ENCODE data around the gene AOC2.
"Not testable (repeated sequence)": the region's sequence is repeated elsewhere in the genome, so short reads cannot be mapped to it uniquely, and the experiment has no call there.

The AOC2 gene

GRCh38 chr17:42879596-42879985, 35.2 kb downstream of the AOC2 start:
- no peak overlapping the region for H3K27ac ChIP-seq (ENCODE audit: low read depth, low read length)
- no peak overlapping the region for H3K9ac ChIP-seq (ENCODE audit: low read depth in 1 of 2, low read length in 2 of 2)
- H3K9me3 ChIP-seq (ENCODE audit: control insufficient read depth in 1 of 2, low read length in 2 of 2), result no peaks in the 10 kb centered on the region
- peaks cover 0 to 6% of the 10 kb centered on the region in 2 donors for H3K27me3 ChIP-seq (ENCODE audit: control insufficient read depth in 1 of 2, insufficient read depth in 2 of 2, low read length in 2 of 2)
- H3K4me3 ChIP-seq (ENCODE audit: low read depth in 1 of 2, low read length in 2 of 2), result no peak overlapping the region
- H3K4me1 ChIP-seq (ENCODE audit: control insufficient read depth in 1 of 2, insufficient read depth in 2 of 2, low read length in 2 of 2), result peaks cover 0 to 4% of the 10 kb centered on the region in 2 donors
- H3K36me3 ChIP-seq (ENCODE audit: control insufficient read depth in 1 of 2, insufficient read depth in 2 of 2, low read length in 2 of 2), result no peaks in the 10 kb centered on the region

GRCh38 chr17:42880776-42881310, 36.5 kb downstream of the AOC2 start:
- H3K9ac ChIP-seq (ENCODE audit: low read depth in 1 of 2, low read length in 2 of 2), result no peak overlapping the region
- no peak overlapping the region for H3K27ac ChIP-seq (ENCODE audit: low read depth, low read length)
- H3K4me3 ChIP-seq (ENCODE audit: low read depth in 1 of 2, low read length in 2 of 2), result no peak overlapping the region
- H3K4me1 ChIP-seq (ENCODE audit: control insufficient read depth in 1 of 2, insufficient read depth in 2 of 2, low read length in 2 of 2), result peaks cover 0 to 4% of the 10 kb centered on the region in 2 donors
- H3K36me3 ChIP-seq (ENCODE audit: control insufficient read depth in 1 of 2, insufficient read depth in 2 of 2, low read length in 2 of 2), result no peaks in the 10 kb centered on the region
- H3K27me3 ChIP-seq (ENCODE audit: control insufficient read depth in 1 of 2, insufficient read depth in 2 of 2, low read length in 2 of 2), result peaks cover 0 to 6% of the 10 kb centered on the region in 2 donors
- H3K9me3 ChIP-seq (ENCODE audit: control insufficient read depth in 1 of 2, low read length in 2 of 2), result no peaks in the 10 kb centered on the region

GRCh38 chr17:42881706-42882105, 37.3 kb downstream of the AOC2 start:
- H3K36me3 ChIP-seq (ENCODE audit: control insufficient read depth in 1 of 2, insufficient read depth in 2 of 2, low read length in 2 of 2), result not testable (repeated sequence)

GRCh38 chr17:42882166-42882565, 37.8 kb downstream of the AOC2 start:
- H3K27me3 ChIP-seq (ENCODE audit: control insufficient read depth in 1 of 2, insufficient read depth in 2 of 2, low read length in 2 of 2), result peaks cover 0 to 6% of the 10 kb centered on the region in 2 donors
- no peaks in the 10 kb centered on the region for H3K9me3 ChIP-seq (ENCODE audit: control insufficient read depth in 1 of 2, low read length in 2 of 2)
- no peak overlapping the region for H3K9ac ChIP-seq (ENCODE audit: low read depth in 1 of 2, low read length in 2 of 2)
- no peak overlapping the region for H3K4me3 ChIP-seq (ENCODE audit: low read depth in 1 of 2, low read length in 2 of 2)
- no peaks in the 10 kb centered on the region for H3K36me3 ChIP-seq (ENCODE audit: control insufficient read depth in 1 of 2, insufficient read depth in 2 of 2, low read length in 2 of 2)
- H3K4me1 ChIP-seq (ENCODE audit: control insufficient read depth in 1 of 2, insufficient read depth in 2 of 2, low read length in 2 of 2), result peaks cover 11 to 14% of the 10 kb centered on the region in 2 donors
- no peak overlapping the region for H3K27ac ChIP-seq (ENCODE audit: low read depth, low read length)

More at GRCh38 chr17:42881706-42882105, 37.3 kb downstream of the AOC2 start:
- H3K4me3 ChIP-seq (ENCODE audit: low read depth in 1 of 2, low read length in 2 of 2); H3K9ac ChIP-seq (ENCODE audit: low read depth in 1 of 2, low read length in 2 of 2); H3K9me3 ChIP-seq (ENCODE audit: control insufficient read depth in 1 of 2, low read length in 2 of 2); H3K27me3 ChIP-seq (ENCODE audit: control insufficient read depth in 1 of 2, insufficient read depth in 2 of 2, low read length in 2 of 2); H3K27ac ChIP-seq (ENCODE audit: low read depth, low read length): not testable (repeated sequence)
- peaks cover 7 to 11% of the 10 kb centered on the region in 2 donors for H3K4me1 ChIP-seq (ENCODE audit: control insufficient read depth in 1 of 2, insufficient read depth in 2 of 2, low read length in 2 of 2)

GRCh38 chr17:42883802-42884558, 39.6 kb downstream of the AOC2 start:
- Histone ChIP-seq H3K36me3 (ENCODE audit: control insufficient read depth in 1 of 2, insufficient read depth in 2 of 2, low read length in 2 of 2) (no peaks in the 10 kb centered on the region), H3K9me3 (ENCODE audit: control insufficient read depth in 1 of 2, low read length in 2 of 2) (no peaks in the 10 kb centered on the region), H3K4me1 (ENCODE audit: control insufficient read depth in 1 of 2, insufficient read depth in 2 of 2, low read length in 2 of 2) (peaks cover 10 to 11% of the 10 kb centered on the region in 2 donors), H3K4me3 (ENCODE audit: low read depth in 1 of 2, low read length in 2 of 2) (no peak overlapping the region), H3K27me3 (ENCODE audit: control insufficient read depth in 1 of 2, insufficient read depth in 2 of 2, low read length in 2 of 2) (peaks cover 0 to 3% of the 10 kb centered on the region in 2 donors), H3K27ac (ENCODE audit: low read depth, low read length) (no peak overlapping the region), H3K9ac (ENCODE audit: low read depth in 1 of 2, low read length in 2 of 2) (no peak overlapping the region)

- not testable (repeated sequence) for H3K4me3 ChIP-seq (ENCODE audit: low read depth in 1 of 2, low read length in 2 of 2); H3K27me3 ChIP-seq (ENCODE audit: control insufficient read depth in 1 of 2, insufficient read depth in 2 of 2, low read length in 2 of 2); H3K27ac ChIP-seq (ENCODE audit: low read depth, low read length)
Measured at GRCh38 chr17:42885806-42886205, 41.4 kb downstream of the AOC2 start.

GRCh38 chr17:42886283-42887176, 42.1 kb downstream of the AOC2 start:
- Histone ChIP-seq H3K4me3 (ENCODE audit: low read depth in 1 of 2, low read length in 2 of 2) (no peak overlapping the region), H3K27me3 (ENCODE audit: control insufficient read depth in 1 of 2, insufficient read depth in 2 of 2, low read length in 2 of 2) (no peaks in the 10 kb centered on the region), H3K9me3 (ENCODE audit: control insufficient read depth in 1 of 2, low read length in 2 of 2) (no peaks in the 10 kb centered on the region), H3K36me3 (ENCODE audit: control insufficient read depth in 1 of 2, insufficient read depth in 2 of 2, low read length in 2 of 2) (no peaks in the 10 kb centered on the region), H3K27ac (ENCODE audit: low read depth, low read length) (no peak overlapping the region), H3K4me1 (ENCODE audit: control insufficient read depth in 1 of 2, insufficient read depth in 2 of 2, low read length in 2 of 2) (peaks cover 10 to 11% of the 10 kb centered on the region in 2 donors), H3K9ac (ENCODE audit: low read depth in 1 of 2, low read length in 2 of 2) (no peak overlapping the region)

More at GRCh38 chr17:42885806-42886205, 41.4 kb downstream of the AOC2 start:
- H3K36me3 ChIP-seq (ENCODE audit: control insufficient read depth in 1 of 2, insufficient read depth in 2 of 2, low read length in 2 of 2); H3K9ac ChIP-seq (ENCODE audit: low read depth in 1 of 2, low read length in 2 of 2); H3K9me3 ChIP-seq (ENCODE audit: control insufficient read depth in 1 of 2, low read length in 2 of 2): not testable (repeated sequence)
- peaks cover 10 to 11% of the 10 kb centered on the region in 2 donors for H3K4me1 ChIP-seq (ENCODE audit: control insufficient read depth in 1 of 2, insufficient read depth in 2 of 2, low read length in 2 of 2)

- H3K27ac ChIP-seq (ENCODE audit: low read depth, low read length), result no peak overlapping the region
- H3K27me3 ChIP-seq (ENCODE audit: control insufficient read depth in 1 of 2, insufficient read depth in 2 of 2, low read length in 2 of 2), result no peaks in the 10 kb centered on the region
- peaks cover 28 to 31% of the 10 kb centered on the region in 2 donors for H3K4me1 ChIP-seq (ENCODE audit: control insufficient read depth in 1 of 2, insufficient read depth in 2 of 2, low read length in 2 of 2)
- H3K4me3 ChIP-seq (ENCODE audit: low read depth in 1 of 2, low read length in 2 of 2), result no peak overlapping the region
- no peaks in the 10 kb centered on the region for H3K9me3 ChIP-seq (ENCODE audit: control insufficient read depth in 1 of 2, low read length in 2 of 2)
- no peaks in the 10 kb centered on the region for H3K36me3 ChIP-seq (ENCODE audit: control insufficient read depth in 1 of 2, insufficient read depth in 2 of 2, low read length in 2 of 2)
- H3K9ac ChIP-seq (ENCODE audit: low read depth in 1 of 2, low read length in 2 of 2), result no peak overlapping the region
Measured at GRCh38 chr17:42889809-42890208, 45.4 kb downstream of the AOC2 start.

- no peaks in the 10 kb centered on the region for H3K27me3 ChIP-seq (ENCODE audit: control insufficient read depth in 1 of 2, insufficient read depth in 2 of 2, low read length in 2 of 2)
- H3K9ac ChIP-seq (ENCODE audit: low read depth in 1 of 2, low read length in 2 of 2), result no peak overlapping the region
- no peaks in the 10 kb centered on the region for H3K36me3 ChIP-seq (ENCODE audit: control insufficient read depth in 1 of 2, insufficient read depth in 2 of 2, low read length in 2 of 2)
- H3K4me1 ChIP-seq (ENCODE audit: control insufficient read depth in 1 of 2, insufficient read depth in 2 of 2, low read length in 2 of 2), result peaks cover 28 to 30% of the 10 kb centered on the region in 2 donors
- no peak overlapping the region for H3K4me3 ChIP-seq (ENCODE audit: low read depth in 1 of 2, low read length in 2 of 2)
- no peak overlapping the region for H3K27ac ChIP-seq (ENCODE audit: low read depth, low read length)
- H3K9me3 ChIP-seq (ENCODE audit: control insufficient read depth in 1 of 2, low read length in 2 of 2), result no peaks in the 10 kb centered on the region
Measured at GRCh38 chr17:42891539-42892152, 47.3 kb downstream of the AOC2 start.
